HG02973 (cell line): Measurements from ENCODE around the gene SURF4.
A peak's percentile ranks its signal among the peaks of the same experiment; 100 is the strongest.

Experiments
- ATAC-seq: cut with Tn5 transposase; IDR thresholded peaks from one replicate; pipeline ENCODE4 v1.9.1; 2021; ENCODE audit warnings: moderate library complexity; ENCODE audit not compliant: unreplicated experiment

Gene SURF4

GRCh38 chr9:133375724-133376654, at the start of gene SURF4, which contains the start of gene STKLD1:
TSS of gene SURF4 (minus strand) at chr9:133376060. CDS start at chr9:133375969, 91 bp downstream.
TSS of gene STKLD1 (plus strand) at chr9:133376366. CDS start at chr9:133376474, 108 bp downstream.
- peak; percentile 84 for ATAC-seq

- ATAC-seq, result no peak
These were observed 49.3 kb upstream of the SURF4 start for GRCh38 chr9:133425049-133425632.

GRCh38 chr9:133424187-133424586, 48.3 kb upstream of the SURF4 start:
- no peak for ATAC-seq

GRCh38 chr9:133423216-133423615, 47.4 kb upstream of the SURF4 start:
- no peak for ATAC-seq

GRCh38 chr9:133421615-133422542, 46.0 kb upstream of the SURF4 start, which contains the start of gene ADAMTS13:
TSS of gene ADAMTS13 (plus strand) at chr9:133422367. CDS start at chr9:133422444, 77 bp downstream.
- ATAC-seq, result no peak

GRCh38 chr9:133420392-133420827, 44.5 kb upstream of the SURF4 start:
- ATAC-seq, result no peak

GRCh38 chr9:133419005-133419404, 43.1 kb upstream of the SURF4 start:
- ATAC-seq, result no peak

- peak; percentile 72 for ATAC-seq
These were observed 41.9 kb upstream of the SURF4 start, which contains the start of gene REXO4 for GRCh38 chr9:133417541-133418461. TSS of gene REXO4 (minus strand) at chr9:133418010. CDS start at chr9:133417844, 166 bp downstream.

- no peak for ATAC-seq
These were observed 39.3 kb upstream of the SURF4 start for GRCh38 chr9:133415170-133415569.

GRCh38 chr9:133408042-133408441, 32.2 kb upstream of the SURF4 start:
- ATAC-seq, result no peak

- no peak for ATAC-seq
These were observed 30.8 kb upstream of the SURF4 start for GRCh38 chr9:133406480-133407307.

- ATAC-seq, result no peak
These were observed 29.9 kb upstream of the SURF4 start for GRCh38 chr9:133405508-133406438.

- ATAC-seq, result no peak
These were observed 28.7 kb upstream of the SURF4 start for GRCh38 chr9:133404454-133405002.

- ATAC-seq, result no peak
These were observed 28.1 kb upstream of the SURF4 start for GRCh38 chr9:133403766-133404453.

- no peak for ATAC-seq
These were observed 26.8 kb upstream of the SURF4 start for GRCh38 chr9:133402689-133403088.

- ATAC-seq, result no peak
These were observed 25.7 kb upstream of the SURF4 start for GRCh38 chr9:133401588-133401987.

- ATAC-seq, result no peak
These were observed 24.4 kb upstream of the SURF4 start for GRCh38 chr9:133400292-133400691.
